Adrenal gland (tissue), 5 donors: ENCODE data around the gene OR6Q1.

ENCODE experiments used
- CTCF ChIP-seq, 6 experiments: fragments of 450-650 bp in 4 of 6; fragments of 200-600 bp in 2 of 6; sonication (generic) in 1 of 6; IDR thresholded peaks; 1 replicate in 5 of 6; 2 replicates in 1 of 6; pipeline versions ENCODE4 v1.5.1 to v1.8.0; 2016 to 2021; ENCODE audit warnings: antibody characterized with exemption in 6 of 6, mild to moderate bottlenecking in 2 of 6, moderate library complexity in 1 of 6
- POLR2A ChIP-seq, 2 donors: fragments of 450-650 bp; IDR thresholded peaks; one replicate each; pipeline ENCODE4 v1.6.1; 2017; ENCODE audit warnings: antibody characterized with exemption in 2 of 2, mild to moderate bottlenecking in 2 of 2, moderate library complexity in 1 of 2
- donor health status: DM: no; HTN: no; CAD: no.

GRCh38 chr11:58055806-58056401, 25.2 kb downstream of the OR6Q1 start:
- no peak for TF ChIP-seq CTCF (IDR thresholded peaks at IDR 0.05)
- TF ChIP-seq POLR2A (IDR thresholded peaks at IDR 0.05): no peak
